HepG2 (cell line): ENCODE results near the gene FOLR2. TPM values are rescaled to one million over a fixed set of nuclear protein-coding genes. Genes with fewer than 3 reads are reported as not detected.

Source experiments
- ATAC-seq: fragments of 200-7000 bp; cut with Tn5 transposase; 3 replicates; pipeline ENCODE4 v1.9.1; 2020; ENCODE audit warnings: mild to moderate bottlenecking, moderate library complexity
- BruUV-seq: library from RNA; stranded (reverse); fragments of 400-500 nt; replicated peaks from 2 replicates; lab custom pipeline; 2021; lab: Mats Ljungman, UMichigan
- CTCF ChIA-PET: fragments of 300-600 bp; formaldehyde crosslinking; extraction: SDS; loops from one replicate; lab custom pipeline; 2021; ENCODE audit warnings: low total read pairs, inconsistent platforms, low intra/inter-chr PET ratio; lab: Yijun Ruan, JAX
- POLR2A ChIA-PET: fragments of 350-600 bp; sonication (Branson Sonifier 250); formaldehyde crosslinking; loops from one replicate; lab custom pipeline; 2020; ENCODE audit warnings: antibody characterized with exemption, inconsistent platforms; lab: Yijun Ruan, JAX
- DNase-seq: peaks from one replicate; pipeline ENCODE4 v3.0.0-alpha.2; 2015; ENCODE audit warnings: low spot score
- FAIRE-seq: peaks from 3 replicates; lab custom pipeline; 2011; peaks lifted over from hg19 to GRCh38; lab: Jason Lieb, UNC
- H2AFZ ChIP-seq: one replicate; pipeline ENCODE4 v1.6.1; 2011; ENCODE audit warnings: low read length, inconsistent platforms
- H3K27ac ChIP-seq: fragments of 300-600 bp; 3 replicates; pipeline ENCODE4 v1.8.0; 2011; ENCODE audit warnings: mixed run types, mild to moderate bottlenecking, mixed read lengths, low read length, inconsistent platforms; ENCODE audit not compliant: insufficient read depth; ENCODE audit errors: extremely low read length
- H3K27me3 ChIP-seq, 2 experiments: fragments of 200-600 bp in 1 of 2; 2 replicates in 1 of 2; 3 replicates in 1 of 2; pipeline versions ENCODE4 v1.6.0 to v1.8.0; 2011; ENCODE audit warnings: low read length in 2 of 2, mild to moderate bottlenecking in 2 of 2, moderate library complexity in 2 of 2, inconsistent platforms in 1 of 2; ENCODE audit not compliant: insufficient read depth in 2 of 2, control insufficient read depth in 1 of 2
- H3K36me3 ChIP-seq, 2 experiments: fragments of 200-600 bp in 1 of 2; replicated peaks in 1 of 2; 2 replicates in 1 of 2; 3 replicates in 1 of 2; pipeline versions ENCODE4 v1.5.1 to v1.8.0; 2011; ENCODE audit warnings: low read length in 2 of 2, inconsistent platforms in 1 of 2; ENCODE audit not compliant: insufficient read depth in 2 of 2, control insufficient read depth in 1 of 2
- H3K4me1 ChIP-seq: 2 replicates; pipeline ENCODE4 v1.5.1; 2012; ENCODE audit warnings: low read length, inconsistent platforms; ENCODE audit not compliant: insufficient read depth
- H3K4me2 ChIP-seq: 2 replicates; pipeline ENCODE4 v1.6.0; 2011; ENCODE audit warnings: low read depth, low read length, inconsistent platforms
- H3K4me3 ChIP-seq, 3 experiments: fragments of 200-600 bp in 1 of 3; sonication (generic), shearing (Covaris generic) in 1 of 3; replicated peaks in 1 of 3; 2 replicates each; pipeline ENCODE4 v1.5.1; 2011 to 2016; ENCODE audit warnings: low read length in 3 of 3, inconsistent platforms in 2 of 3, low read depth in 2 of 3, mild to moderate bottlenecking in 2 of 3, control low read depth in 1 of 3, mixed read lengths in 1 of 3; ENCODE audit not compliant: insufficient read depth in 1 of 3
- H3K79me2 ChIP-seq: one replicate; pipeline ENCODE4 v1.6.1; 2011; ENCODE audit warnings: low read length, inconsistent platforms; ENCODE audit not compliant: insufficient read depth
- H3K9ac ChIP-seq: 2 replicates; pipeline ENCODE4 v1.6.0; 2011; ENCODE audit warnings: mild to moderate bottlenecking, low read depth, low read length, inconsistent platforms; ENCODE audit not compliant: insufficient read depth
- H3K9me3 ChIP-seq: 2 replicates; pipeline ENCODE4 v1.5.1; 2012; ENCODE audit warnings: mild to moderate bottlenecking, low read length
- H4K20me1 ChIP-seq: 2 replicates; pipeline ENCODE4 v1.6.0; 2011; ENCODE audit warnings: inconsistent platforms, mild to moderate bottlenecking, low read length, moderate library complexity; ENCODE audit not compliant: insufficient read depth
- CEBPB ChIP-seq: IDR thresholded peaks from 2 replicates; pipeline ENCODE4 v1.6.1; 2011; ENCODE audit warnings: low read depth, low read length, improper control_type of control experiment, borderline replicate concordance
- EZH2 ChIP-seq: conservative IDR thresholded peaks from 2 replicates; pipeline ENCODE4 v1.6.1; 2012; ENCODE audit warnings: mild to moderate bottlenecking, low read depth, low read length, moderate library complexity
- FLYWCH1 ChIP-seq: sonication (generic); formaldehyde crosslinking; IDR thresholded peaks from 2 replicates; pipeline ENCODE4 v1.8.1; 2023; ENCODE audit warnings: mild to moderate bottlenecking, missing genetic modification reagents
- GLI4 ChIP-seq: sonication (generic); formaldehyde crosslinking; IDR thresholded peaks from 2 replicates; pipeline ENCODE4 v1.5.1; 2020; ENCODE audit warnings: missing genetic modification reagents, mild to moderate bottlenecking, moderate library complexity, borderline replicate concordance
- HNF4A ChIP-seq: sonication (generic); formaldehyde crosslinking; IDR thresholded peaks from 2 replicates; pipeline ENCODE4 v1.4.0; 2020; ENCODE audit warnings: missing genetic modification reagents
- MTA3 ChIP-seq: sonication (generic); formaldehyde crosslinking; IDR thresholded peaks from 2 replicates; pipeline ENCODE4 v1.4.0; 2020; ENCODE audit warnings: missing genetic modification reagents
- RARA ChIP-seq: IDR thresholded peaks from 2 replicates; pipeline ENCODE4 v1.6.1; 2016; ENCODE audit warnings: missing genetic modification reagents, missing compliant biosample characterization
- SOX13 ChIP-seq, 3 experiments: fragments of 450-650 bp in 1 of 3; sonication (generic) in 1 of 3; formaldehyde crosslinking in 1 of 3; IDR thresholded peaks in 2 of 3; conservative IDR thresholded peaks in 1 of 3; 2 replicates each; pipeline versions ENCODE4 v1.5.0 to v1.6.1; 2016 to 2020; ENCODE audit warnings: antibody characterized with exemption in 1 of 3, mild to moderate bottlenecking in 1 of 3, missing compliant biosample characterization in 1 of 3, missing genetic modification reagents in 1 of 3, moderate library complexity in 1 of 3
- ZNF264 ChIP-seq: sonication (generic); formaldehyde crosslinking; IDR thresholded peaks from 2 replicates; pipeline ENCODE4 v1.4.0; 2020; ENCODE audit warnings: missing genetic modification reagents
- ZNF574 ChIP-seq: sonication (generic); formaldehyde crosslinking; IDR thresholded peaks from 2 replicates; pipeline ENCODE4 v1.4.0; 2020; ENCODE audit warnings: missing genetic modification reagents
- ZNF629 ChIP-seq: sonication (generic); formaldehyde crosslinking; conservative IDR thresholded peaks from 2 replicates; pipeline ENCODE4 v1.5.0; 2020; ENCODE audit warnings: missing genetic modification reagents
- WGBS: methylation state at CpG from one replicate; pipeline ENCODE4 v1.1.6; 2017; ENCODE audit warnings: low lambda C conversion rate; 5-methylcytosine and 5-hydroxymethylcytosine counted together
- in situ Hi-C: cut with HindIII; loops from 2 replicates; pipeline ENCODE4 v1.10.0; 2017; ENCODE audit warnings: low pct_unique_long_range_greater_than_20kb; ENCODE audit not compliant: extremely low pct_ligation_motif_present
- intact Hi-C: fragments of 100-400 bp; cut with micrococcal nuclease; formaldehyde crosslinking; loops from one replicate; pipeline ENCODE4 v1.10.0; 2022; ENCODE audit not compliant: unreplicated experiment
- polyA plus RNA-seq, 8 experiments: library from polyadenylated mRNA; depleted of rRNA in 3 of 8; stranded (reverse) in 7 of 8; unstranded in 1 of 8; fragments of >200 nt; fragmentation: Illumina TruSeq in 4 of 8; extraction: Trizol in 4 of 8; gene quantifications; 2 replicates each; pipeline versions ENCODE4 v1.2.1 to v1.2.3, GENCODE V29; 2011 to 2016; ENCODE audit warnings: low read depth in 4 of 8, missing spikeins in 1 of 8, mixed read lengths in 1 of 8; ENCODE audit not compliant: insufficient read depth in 1 of 8
- total RNA-seq, 5 experiments: library from RNA; depleted of rRNA; stranded (reverse); fragments of >200 nt; fragmentation: Illumina TruSeq; extraction: Trizol; gene quantifications; 2 replicates each; pipeline ENCODE4 v1.2.3, GENCODE V29; 2016; ENCODE audit warnings: low read depth in 1 of 5
- TF ChIP-seq, protein P1 (sequence below): sonication (generic); formaldehyde crosslinking; IDR thresholded peaks from 2 replicates; pipeline ENCODE4 v1.4.0; 2020; ENCODE audit warnings: missing genetic modification reagents
- TF ChIP-seq, protein P2 (sequence below): sonication (generic); formaldehyde crosslinking; IDR thresholded peaks from 2 replicates; pipeline ENCODE4 v1.5.0; 2020; ENCODE audit warnings: missing genetic modification reagents, mild to moderate bottlenecking, borderline replicate concordance

Gene FOLR2
- total and polyA plus RNA-seq, 2 of the 13 experiments (the other 11 are each of a cell fraction or from before 2014, with no cell fraction given): 0.09 TPM; not detected in 1

DNA sequence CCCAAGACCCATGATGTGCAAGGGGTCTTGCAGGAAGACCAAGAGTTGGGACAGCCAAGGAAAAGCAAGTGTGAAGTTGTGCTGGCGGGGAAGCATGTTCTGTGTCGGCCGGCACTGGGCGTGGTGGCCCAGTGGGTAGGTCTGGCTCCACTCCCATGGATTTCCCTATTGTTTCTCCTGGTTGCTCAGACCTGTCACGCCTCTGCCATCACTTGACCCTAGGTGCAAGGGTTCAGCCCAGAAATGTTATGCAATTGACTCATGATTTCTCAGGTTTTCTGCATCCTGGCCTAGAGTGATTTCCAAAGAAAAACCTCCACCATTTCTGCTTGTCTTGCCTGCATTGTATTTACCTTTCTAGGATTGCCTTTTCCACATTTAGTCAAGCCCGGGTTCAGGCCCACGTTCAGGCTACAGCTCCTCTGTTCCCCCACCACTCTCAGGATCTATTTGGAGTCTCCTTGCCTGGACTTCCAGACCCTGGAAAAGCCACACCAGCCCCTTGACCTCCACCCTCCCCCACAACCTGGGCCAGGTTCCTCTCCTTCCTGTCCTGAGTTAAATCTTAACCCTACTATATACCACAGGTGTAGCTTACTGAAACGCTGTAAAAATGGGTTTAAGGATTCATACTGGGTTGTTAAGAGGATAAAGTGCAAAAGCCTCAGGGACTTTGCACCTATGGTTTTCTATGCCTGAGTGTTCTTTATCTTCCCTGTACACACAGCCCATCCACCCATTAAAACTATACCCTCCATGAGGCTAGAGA lies 42.1 kb upstream of the FOLR2 start:
- DNase-seq (no peak), FAIRE-seq (no peak), ATAC-seq (no peak; the same call in 2 of the 3 replicates)
- Histone ChIP-seq H3K36me3 (no peaks in the 10 kb centered on the region), H2AFZ (no peak overlapping the region), H4K20me1 (no peaks in the 10 kb centered on the region), H3K9me3 (no peaks in the 10 kb centered on the region), H3K4me1 (peaks cover 16% of the 10 kb centered on the region), H3K79me2 (no peaks in the 10 kb centered on the region), H3K9ac (no peak overlapping the region), H3K4me3 (no peak overlapping the region), H3K27me3 (peaks cover 1 to 3% of the 10 kb centered on the region in 2 experiments; a peak in 2 of 5 replicates), H3K4me2 (peak overlapping the region; percentile 39), H3K27ac (no peak overlapping the region)
- no TSS peak for BruUV-seq
- in situ Hi-C loops: no loop called here
- POLR2A ChIA-PET: no interaction called here
- 5% methylated on average over 8 of the region's 8 CpGs for WGBS
- CTCF ChIA-PET: no interaction called here
- intact Hi-C loops: no loop called here
- TF ChIP-seq HNF4A (CRISPR knock-in tag) (peak; percentile 39), ZNF264 (CRISPR knock-in tag) (no peak), CEBPB (peak; percentile 38; the same call in 1 of the 2 replicates), FLYWCH1 (CRISPR knock-in tag) (no peak), SOX13 (IDR thresholded peaks at IDR 0.05) (no peak), SOX13 (CRISPR knock-in tag; conservative IDR thresholded peaks at IDR 0.05 in 1 of 2, IDR thresholded peaks at IDR 0.05 in 1 of 2) (peak in 1 of 2 experiments; percentile 11; a peak in 1 of 4 replicates), ZNF574 (CRISPR knock-in tag) (no peak), MTA3 (no peak), EZH2 (no peak), ZNF629 (CRISPR knock-in tag) (0 out of 2 replicates have a peak, but pooled peaks have one; percentile 11), RARA (peak; percentile 42; the same call in 1 of the 2 replicates), GLI4 (no peak)
- TF ChIP-seq, protein P1, sequence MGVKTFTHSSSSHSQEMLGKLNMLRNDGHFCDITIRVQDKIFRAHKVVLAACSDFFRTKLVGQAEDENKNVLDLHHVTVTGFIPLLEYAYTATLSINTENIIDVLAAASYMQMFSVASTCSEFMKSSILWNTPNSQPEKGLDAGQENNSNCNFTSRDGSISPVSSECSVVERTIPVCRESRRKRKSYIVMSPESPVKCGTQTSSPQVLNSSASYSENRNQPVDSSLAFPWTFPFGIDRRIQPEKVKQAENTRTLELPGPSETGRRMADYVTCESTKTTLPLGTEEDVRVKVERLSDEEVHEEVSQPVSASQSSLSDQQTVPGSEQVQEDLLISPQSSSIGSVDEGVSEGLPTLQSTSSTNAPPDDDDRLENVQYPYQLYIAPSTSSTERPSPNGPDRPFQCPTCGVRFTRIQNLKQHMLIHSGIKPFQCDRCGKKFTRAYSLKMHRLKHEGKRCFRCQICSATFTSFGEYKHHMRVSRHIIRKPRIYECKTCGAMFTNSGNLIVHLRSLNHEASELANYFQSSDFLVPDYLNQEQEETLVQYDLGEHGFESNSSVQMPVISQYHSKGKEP (CRISPR knock-in tag): no peak
- TF ChIP-seq, protein P2, sequence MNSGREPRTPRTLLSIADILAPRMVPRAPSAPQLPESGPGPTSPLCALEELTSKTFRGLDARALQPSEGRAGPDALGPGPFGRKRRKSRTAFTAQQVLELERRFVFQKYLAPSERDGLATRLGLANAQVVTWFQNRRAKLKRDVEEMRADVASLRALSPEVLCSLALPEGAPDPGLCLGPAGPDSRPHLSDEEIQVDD: no peak
